Adipocyte (in vitro differentiated cells): Measurements from ENCODE around the gene SIGLEC11.

Source experiments
- DNase-seq: peaks from one replicate; pipeline ENCODE4 v3.0.0-alpha.2; 2015; ENCODE audit warnings: low read depth
- H3K27me3 ChIP-seq: replicated peaks from 2 replicates; pipeline ENCODE4 v1.7.0; 2013; ENCODE audit warnings: mild to moderate bottlenecking, low read length, moderate library complexity; ENCODE audit not compliant: control insufficient read depth, insufficient read depth
- H3K36me3 ChIP-seq: 2 replicates; pipeline ENCODE4 v1.7.0; 2013; ENCODE audit warnings: low read length, mild to moderate bottlenecking, moderate library complexity; ENCODE audit not compliant: control insufficient read depth, insufficient read depth, severe bottlenecking
- H3K4me1 ChIP-seq: 2 replicates; pipeline ENCODE4 v1.7.0; 2013; ENCODE audit warnings: mild to moderate bottlenecking, low read length, moderate library complexity; ENCODE audit not compliant: control insufficient read depth, insufficient read depth
- H3K4me3 ChIP-seq: 2 replicates; pipeline ENCODE4 v1.7.0; 2013; ENCODE audit warnings: mild to moderate bottlenecking, low read length, moderate library complexity
- H3K9ac ChIP-seq: 2 replicates; pipeline ENCODE4 v1.7.0; 2013; ENCODE audit warnings: mild to moderate bottlenecking, low read length, moderate library complexity
- H3K9me3 ChIP-seq: 2 replicates; pipeline ENCODE4 v1.7.0; 2013; ENCODE audit warnings: mild to moderate bottlenecking, low read length, moderate library complexity; ENCODE audit not compliant: control insufficient read depth

SIGLEC11 gene

DNA sequence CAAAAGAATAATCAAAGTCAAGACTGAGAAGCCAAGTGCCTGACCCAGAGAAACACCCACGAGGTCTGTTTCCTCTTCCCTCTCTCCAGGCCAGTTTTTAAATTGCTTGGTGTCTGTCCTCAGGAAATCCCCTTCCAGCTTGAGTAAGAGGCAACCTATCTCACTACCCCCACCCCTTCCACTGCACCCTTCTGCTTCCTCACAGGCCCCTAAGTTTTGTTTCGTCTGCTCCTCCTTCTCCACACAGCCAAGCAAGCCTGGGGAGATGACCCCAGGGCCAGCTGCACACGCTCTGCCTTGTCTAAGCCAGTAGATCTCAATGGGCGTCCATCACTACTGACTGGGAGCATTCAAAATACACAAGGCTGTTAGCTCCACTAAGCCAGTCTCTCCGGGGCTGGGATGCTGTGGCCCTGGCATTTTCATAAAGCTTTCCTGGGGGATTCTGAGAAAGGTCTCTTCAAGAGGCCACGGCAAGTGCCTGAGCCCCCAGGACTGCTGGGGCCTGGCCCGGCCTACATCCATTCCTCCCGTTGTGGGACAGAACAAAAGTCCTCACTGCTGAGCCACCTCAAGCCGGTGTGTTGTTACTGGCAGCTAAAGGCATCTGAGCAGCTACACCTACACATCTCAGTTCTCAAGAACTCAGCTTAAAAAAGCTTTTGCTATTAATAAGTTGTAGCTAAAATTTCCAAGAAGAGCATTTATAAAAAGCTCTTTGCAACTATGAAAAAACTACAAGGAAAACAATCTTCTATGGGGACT lies 49.4 kb downstream of the SIGLEC11 start:
- no peak for DNase-seq
- Histone ChIP-seq H3K4me3 (no peak overlapping the region), H3K9me3 (no peaks in the 10 kb centered on the region), H3K36me3 (peaks cover 14% of the 10 kb centered on the region), H3K27me3 (no peaks in the 10 kb centered on the region), H3K9ac (no peak overlapping the region), H3K4me1 (peaks cover 9% of the 10 kb centered on the region)

DNA sequence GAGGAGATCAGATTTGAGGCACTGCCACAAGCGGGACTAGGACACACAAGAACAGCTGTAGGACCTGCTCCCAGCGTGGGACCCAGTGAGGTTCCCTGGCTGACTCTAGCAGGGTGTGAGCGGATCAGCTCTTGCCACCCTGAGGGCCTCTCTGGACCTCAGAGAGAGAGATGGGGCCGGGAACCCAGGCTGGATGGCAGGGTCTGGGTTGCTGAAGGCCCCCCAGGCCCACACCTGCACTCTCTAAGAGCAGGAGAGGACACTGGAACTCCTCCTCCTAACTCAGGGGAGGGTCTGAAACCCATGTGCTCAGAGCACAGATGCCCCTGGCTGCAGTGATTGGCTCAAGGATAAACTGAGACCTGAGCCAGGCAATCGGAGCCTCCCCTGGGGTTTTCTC lies 50.8 kb downstream of the SIGLEC11 start:
- Histone ChIP-seq H3K27me3 (no peaks in the 10 kb centered on the region), H3K36me3 (peaks cover 13% of the 10 kb centered on the region), H3K4me3 (no peak overlapping the region), H3K4me1 (peaks cover 9% of the 10 kb centered on the region), H3K9ac (no peak overlapping the region), H3K9me3 (no peaks in the 10 kb centered on the region)
- DNase-seq: no peak

DNA sequence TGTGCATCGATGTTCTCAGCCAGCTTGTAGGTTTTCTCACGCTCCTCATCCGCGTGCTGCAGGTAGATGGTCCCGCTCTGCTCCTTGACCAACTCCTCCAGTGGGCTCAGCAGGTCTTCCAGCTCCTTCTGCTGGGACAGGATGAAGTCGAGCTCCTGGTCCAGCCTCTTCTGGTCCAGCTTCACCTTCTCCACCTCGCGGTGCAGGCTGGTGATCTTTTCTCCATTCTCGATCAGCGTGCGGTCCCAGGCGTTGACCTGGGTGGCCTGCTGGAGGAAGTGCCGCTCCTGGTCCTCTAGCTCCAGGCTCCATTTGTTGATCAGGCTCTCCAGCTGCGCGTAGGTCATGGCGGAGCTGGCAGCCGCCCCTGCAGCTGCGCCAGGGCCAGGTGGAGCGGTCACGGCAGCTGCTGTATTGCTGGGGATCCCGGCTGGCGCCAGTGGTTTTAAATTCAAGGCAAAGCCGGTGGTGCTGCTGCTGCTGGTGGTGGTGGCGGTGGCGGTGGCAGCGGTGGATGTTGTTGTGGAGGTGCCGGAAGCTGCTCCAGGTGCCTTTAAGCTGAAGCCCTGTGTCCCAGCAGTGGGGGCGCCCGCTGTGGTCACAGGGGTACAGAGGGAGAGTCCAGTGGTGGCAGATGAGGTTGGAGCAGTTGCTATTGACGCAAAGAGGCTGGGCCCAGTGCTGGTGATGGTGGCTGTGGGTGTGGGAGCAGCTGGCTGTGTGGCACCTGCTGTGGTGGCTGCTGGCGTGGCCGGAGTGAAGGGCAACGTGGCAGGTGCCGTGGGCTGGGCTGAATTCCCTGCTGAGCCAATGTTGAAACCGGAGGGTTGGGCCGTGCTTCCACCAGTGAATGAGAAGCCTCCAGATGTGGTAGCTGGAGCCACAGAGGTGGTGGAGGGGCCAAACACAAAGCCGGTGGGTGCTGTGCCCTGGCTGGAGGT lies 52.2 kb downstream of the SIGLEC11 start:
- no peaks in the 10 kb centered on the region for H3K27me3 ChIP-seq
- H3K9me3 ChIP-seq: no peaks in the 10 kb centered on the region
- DNase-seq: no peak
- H3K4me3 ChIP-seq: no peak overlapping the region
- H3K9ac ChIP-seq: no peak overlapping the region
- peaks cover 9% of the 10 kb centered on the region for H3K36me3 ChIP-seq
- H3K4me1 ChIP-seq: peaks cover 9% of the 10 kb centered on the region

DNA sequence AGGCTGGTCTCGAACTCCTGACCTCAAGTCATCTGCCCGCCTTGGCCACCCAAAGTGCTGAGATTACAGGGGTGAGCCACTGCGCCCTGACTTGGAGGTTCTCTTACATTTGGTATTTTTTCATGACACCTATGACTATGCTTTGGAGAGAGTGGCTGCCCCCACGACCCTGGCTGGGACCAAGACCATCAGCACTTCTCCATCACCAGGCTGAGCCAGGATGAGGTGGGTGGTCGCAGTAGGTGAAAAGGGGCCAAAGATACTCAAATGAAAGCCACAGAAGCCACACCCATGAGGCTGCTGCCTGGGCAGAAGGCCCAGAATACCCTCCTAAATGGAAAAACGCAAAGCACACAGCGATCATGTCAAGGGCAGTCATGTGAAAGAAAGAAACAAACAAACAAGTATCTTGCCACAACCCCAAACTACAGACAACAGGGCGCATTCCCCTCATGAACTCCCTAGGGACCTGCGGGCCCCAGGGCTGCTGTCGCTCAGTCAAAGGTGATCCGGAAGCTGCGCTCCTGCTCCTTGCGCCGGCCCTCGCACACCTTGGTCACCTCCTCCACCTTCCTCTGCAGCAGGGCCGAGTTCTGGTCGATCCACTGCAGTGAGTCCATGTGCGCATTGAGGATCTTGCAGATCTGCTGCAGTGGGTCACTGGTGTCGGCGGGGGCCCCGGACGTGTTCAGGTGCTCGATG lies 53.1 kb downstream of the SIGLEC11 start:
- H3K36me3 ChIP-seq: peaks cover 9% of the 10 kb centered on the region
- no peaks in the 10 kb centered on the region for H3K9me3 ChIP-seq

DNA sequence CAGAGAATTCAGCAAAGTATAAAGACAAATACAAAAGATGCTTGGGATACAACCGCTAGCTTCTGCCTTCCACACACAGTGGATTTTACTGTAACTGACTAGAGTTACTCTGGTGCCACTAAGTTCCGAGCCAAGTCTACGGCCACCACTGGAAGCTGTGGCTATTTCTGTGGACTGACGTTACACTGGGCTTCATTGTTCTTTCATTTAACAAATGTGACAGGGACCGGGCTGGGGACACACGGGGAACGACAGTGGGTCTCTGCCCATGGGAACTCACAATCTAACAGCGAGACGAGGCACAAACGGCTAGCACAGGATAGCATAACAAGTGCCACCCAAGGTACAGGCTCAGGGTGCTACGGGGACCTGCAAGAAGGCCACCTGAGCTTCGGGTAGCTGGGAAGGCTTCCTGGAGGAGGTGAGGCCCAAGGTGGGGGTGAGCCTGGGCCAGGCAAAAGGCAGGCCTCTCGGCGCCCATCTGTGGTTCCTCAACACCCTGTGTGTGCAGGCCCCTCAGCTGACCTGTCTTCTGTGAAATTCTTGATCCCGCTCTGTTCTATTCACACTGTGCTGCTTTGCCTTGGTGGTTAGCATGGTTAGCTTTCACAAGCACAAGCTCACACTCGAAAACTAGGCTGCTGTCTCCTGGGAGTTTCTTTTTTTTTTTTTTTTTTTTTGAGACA lies 54.0 kb downstream of the SIGLEC11 start:
- H3K9me3 ChIP-seq: no peaks in the 10 kb centered on the region
- no peak for DNase-seq
- H3K36me3 ChIP-seq: peaks cover 9% of the 10 kb centered on the region
- peaks cover 9% of the 10 kb centered on the region for H3K4me1 ChIP-seq
- H3K9ac ChIP-seq: no peak overlapping the region
- H3K27me3 ChIP-seq: no peaks in the 10 kb centered on the region
- no peak overlapping the region for H3K4me3 ChIP-seq

More for the DNA sequence above, 53.1 kb downstream of the SIGLEC11 start:
- DNase-seq: no peak
- H3K9ac ChIP-seq: no peak overlapping the region
- peaks cover 9% of the 10 kb centered on the region for H3K4me1 ChIP-seq
- no peaks in the 10 kb centered on the region for H3K27me3 ChIP-seq
- H3K4me3 ChIP-seq: no peak overlapping the region

DNA sequence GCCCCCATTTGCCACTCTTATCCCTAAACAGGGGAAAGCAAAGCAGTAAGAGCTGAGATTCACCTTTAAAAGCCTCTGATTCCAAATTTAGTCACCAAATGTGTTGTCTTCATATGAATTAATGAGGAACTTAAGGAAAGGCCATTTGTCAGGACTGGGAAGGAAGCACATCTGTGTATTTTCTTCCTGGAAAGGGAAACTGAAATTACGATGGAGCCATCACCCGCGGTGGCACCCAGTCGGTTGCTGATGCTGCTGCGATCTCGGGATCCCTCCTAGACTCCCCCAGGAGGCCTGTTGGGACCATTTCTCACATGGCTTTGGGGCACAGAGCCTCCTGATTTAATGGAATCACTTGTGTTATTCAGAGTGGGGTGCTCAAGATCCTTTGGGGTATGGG lies 56.8 kb downstream of the SIGLEC11 start:
- DNase-seq: no peak
- H3K27me3 ChIP-seq: no peaks in the 10 kb centered on the region
- H3K9ac ChIP-seq: no peak overlapping the region
- no peak overlapping the region for H3K4me3 ChIP-seq
- H3K9me3 ChIP-seq: no peaks in the 10 kb centered on the region
- peaks cover 9% of the 10 kb centered on the region for H3K36me3 ChIP-seq
- H3K4me1 ChIP-seq: no peaks in the 10 kb centered on the region
